H9 (cell line): ENCODE data around the gene USP7. TPM values are rescaled to one million over a fixed set of nuclear protein-coding genes. Genes with fewer than 3 reads are reported as not detected.

Source experiments
- DNase-seq: peaks from one replicate; pipeline ENCODE4 v3.0.0-alpha.2; 2017
- H2AFZ ChIP-seq: one replicate; pipeline ENCODE4 v1.6.1; 2013; ENCODE audit warnings: mild to moderate bottlenecking, low read length, control low read depth, moderate library complexity
- H2AK5ac ChIP-seq: 2 replicates; pipeline ENCODE4 v1.6.1; 2013; ENCODE audit warnings: low read length, control low read depth, mixed read lengths; ENCODE audit not compliant: insufficient read length
- H2BK120ac ChIP-seq: one replicate; pipeline ENCODE4 v1.6.1; 2013; ENCODE audit warnings: low read depth, mild to moderate bottlenecking, low read length, control low read depth, inconsistent platforms; ENCODE audit not compliant: poor library complexity, severe bottlenecking
- H2BK12ac ChIP-seq: 2 replicates; pipeline ENCODE4 v1.6.1; 2013; ENCODE audit warnings: low read length, control low read depth, mixed read lengths, low read depth; ENCODE audit not compliant: insufficient read length
- H2BK15ac ChIP-seq: 2 replicates; pipeline ENCODE4 v1.6.1; 2013; ENCODE audit warnings: low read depth, low read length, control low read depth
- H2BK20ac ChIP-seq: one replicate; pipeline ENCODE4 v1.6.1; 2013; ENCODE audit warnings: low read depth, mild to moderate bottlenecking, low read length, control low read depth, inconsistent platforms; ENCODE audit not compliant: poor library complexity, severe bottlenecking
- H2BK5ac ChIP-seq: 2 replicates; pipeline ENCODE4 v1.6.1; 2013; ENCODE audit warnings: low read length, control low read depth, mixed read lengths; ENCODE audit not compliant: insufficient read length
- H3K14ac ChIP-seq: 2 replicates; pipeline ENCODE4 v1.6.1; 2013; ENCODE audit warnings: low read length, control low read depth; ENCODE audit not compliant: insufficient read depth
- H3K18ac ChIP-seq: 2 replicates; pipeline ENCODE4 v1.6.1; 2013; ENCODE audit warnings: low read depth, mild to moderate bottlenecking, mixed read lengths, low read length, control low read depth; ENCODE audit not compliant: insufficient read length
- H3K23ac ChIP-seq: 2 replicates; pipeline ENCODE4 v1.6.1; 2013; ENCODE audit warnings: low read length, control low read depth, mixed read lengths, low read depth; ENCODE audit not compliant: insufficient read length
- H3K23me2 ChIP-seq: 2 replicates; pipeline ENCODE4 v1.6.1; 2013; ENCODE audit warnings: low read depth, mild to moderate bottlenecking, mixed read lengths, low read length, control low read depth; ENCODE audit not compliant: insufficient read length, poor library complexity, severe bottlenecking
- H3K27ac ChIP-seq: 2 replicates; pipeline ENCODE4 v1.5.1; 2013; ENCODE audit warnings: low read length, control low read depth, mixed read lengths, low read depth; ENCODE audit not compliant: insufficient read length
- H3K27me3 ChIP-seq: 2 replicates; pipeline ENCODE4 v1.6.1; 2013; ENCODE audit warnings: low read length, control low read depth, inconsistent platforms; ENCODE audit not compliant: insufficient read depth
- H3K4ac ChIP-seq: 2 replicates; pipeline ENCODE4 v1.6.1; 2013; ENCODE audit warnings: low read depth, mild to moderate bottlenecking, control low read depth, inconsistent platforms, low read length, moderate library complexity
- H3K4me1 ChIP-seq: 2 replicates; pipeline ENCODE4 v1.6.1; 2013; ENCODE audit warnings: low read length, control low read depth, inconsistent platforms; ENCODE audit not compliant: insufficient read depth
- H3K4me2 ChIP-seq: 2 replicates; pipeline ENCODE4 v1.6.1; 2013; ENCODE audit warnings: low read length, control low read depth, mixed read lengths; ENCODE audit not compliant: insufficient read length, insufficient read depth
- H3K56ac ChIP-seq: 2 replicates; pipeline ENCODE4 v1.6.1; 2013; ENCODE audit warnings: low read depth, mild to moderate bottlenecking, mixed read lengths, low read length, control low read depth; ENCODE audit not compliant: insufficient read length
- H3K79me1 ChIP-seq: 2 replicates; pipeline ENCODE4 v1.6.1; 2013; ENCODE audit warnings: low read depth, mild to moderate bottlenecking, moderate library complexity, low read length, control low read depth, inconsistent platforms; ENCODE audit not compliant: insufficient read depth, poor library complexity, severe bottlenecking
- H3K79me2 ChIP-seq: 2 replicates; pipeline ENCODE4 v1.6.1; 2013; ENCODE audit warnings: low read length, control low read depth, inconsistent platforms; ENCODE audit not compliant: insufficient read depth
- H3K9ac ChIP-seq: 2 replicates; pipeline ENCODE4 v1.6.1; 2013; ENCODE audit warnings: low read length, control low read depth, mixed read lengths; ENCODE audit not compliant: insufficient read length; ENCODE audit errors: extremely low read depth
- H3K9me3 ChIP-seq: one replicate; pipeline ENCODE4 v1.6.1; 2013; ENCODE audit warnings: low read depth, low read length, inconsistent platforms; ENCODE audit not compliant: control insufficient read depth
- H3T11ph ChIP-seq: one replicate; pipeline ENCODE4 v1.6.1; 2013; ENCODE audit warnings: mild to moderate bottlenecking, low read length, control low read depth, inconsistent platforms
- H4K20me1 ChIP-seq: one replicate; pipeline ENCODE4 v1.6.1; 2013; ENCODE audit not compliant: control insufficient read depth, insufficient read length, insufficient read depth
- H4K5ac ChIP-seq: 2 replicates; pipeline ENCODE4 v1.6.1; 2013; ENCODE audit warnings: low read depth, mild to moderate bottlenecking, mixed read lengths, low read length, control low read depth; ENCODE audit not compliant: insufficient read length
- H4K8ac ChIP-seq: replicated peaks from 2 replicates; pipeline ENCODE4 v1.6.1; 2013; ENCODE audit warnings: low read length, control low read depth, mixed read lengths, low read depth; ENCODE audit not compliant: insufficient read length
- H4K91ac ChIP-seq: 2 replicates; pipeline ENCODE4 v1.6.1; 2013; ENCODE audit warnings: low read depth, mild to moderate bottlenecking, moderate library complexity, mixed read lengths, low read length, control low read depth; ENCODE audit not compliant: insufficient read length
- H3K27ac Mint-ChIP-seq, 3 experiments: 2 replicates in 2 of 3; 3 replicates in 1 of 3; pipeline ENCODE4 v1.8.0; 2020 to 2021; ENCODE audit warnings: mixed read lengths in 3 of 3, mild to moderate bottlenecking in 1 of 3, moderate library complexity in 1 of 3
- H3K27me3 Mint-ChIP-seq: 2 replicates; pipeline ENCODE4 v1.8.0; 2021; ENCODE audit warnings: low read depth, mild to moderate bottlenecking, moderate library complexity, mixed read lengths
- H3K36me3 Mint-ChIP-seq, 3 experiments: 2 replicates in 2 of 3; 3 replicates in 1 of 3; pipeline ENCODE4 v1.8.0; 2020 to 2021; ENCODE audit warnings: low read depth in 3 of 3, mixed read lengths in 3 of 3; ENCODE audit not compliant: insufficient read depth in 1 of 3
- H3K4me1 Mint-ChIP-seq, 2 experiments: 2 replicates each; pipeline ENCODE4 v1.8.0; 2020; ENCODE audit warnings: mixed read lengths in 2 of 2
- H3K4me3 Mint-ChIP-seq, 2 experiments: 2 replicates in 1 of 2; 3 replicates in 1 of 2; pipeline ENCODE4 v1.8.0; 2020 to 2021; ENCODE audit warnings: mild to moderate bottlenecking in 2 of 2, mixed read lengths in 2 of 2, moderate library complexity in 1 of 2
- H3K9me3 Mint-ChIP-seq, 2 experiments: 2 replicates in 1 of 2; 3 replicates in 1 of 2; pipeline ENCODE4 v1.8.0; 2020; ENCODE audit warnings: mild to moderate bottlenecking in 2 of 2, mixed read lengths in 2 of 2, moderate library complexity in 1 of 2
- WGBS: extraction: QIAGEN DNeasy Blood & Tissue Kit; methylation state at CpG from one replicate; pipeline ENCODE4 v1.1.7; 2013; ENCODE audit warnings: missing lambda C conversion rate, low lambda C conversion rate, mixed read lengths; ENCODE audit not compliant: insufficient read length; ENCODE audit errors: extremely low coverage; 5-methylcytosine and 5-hydroxymethylcytosine counted together
- total RNA-seq: library from RNA; stranded (reverse); gene quantifications from 2 replicates; pipeline ENCODE4 v1.2.1, GENCODE V29; 2021
- TF ChIP-seq, protein P1 (sequence below): fragments of 200-600 bp; sonication (generic); conservative IDR thresholded peaks from 3 replicates; pipeline ENCODE4 v1.8.0; 2021; ENCODE audit warnings: antibody characterized with exemption, mild to moderate bottlenecking

USP7 gene
- total RNA-seq, 1 experiment from 2014 or later, result 192 TPM

DNA sequence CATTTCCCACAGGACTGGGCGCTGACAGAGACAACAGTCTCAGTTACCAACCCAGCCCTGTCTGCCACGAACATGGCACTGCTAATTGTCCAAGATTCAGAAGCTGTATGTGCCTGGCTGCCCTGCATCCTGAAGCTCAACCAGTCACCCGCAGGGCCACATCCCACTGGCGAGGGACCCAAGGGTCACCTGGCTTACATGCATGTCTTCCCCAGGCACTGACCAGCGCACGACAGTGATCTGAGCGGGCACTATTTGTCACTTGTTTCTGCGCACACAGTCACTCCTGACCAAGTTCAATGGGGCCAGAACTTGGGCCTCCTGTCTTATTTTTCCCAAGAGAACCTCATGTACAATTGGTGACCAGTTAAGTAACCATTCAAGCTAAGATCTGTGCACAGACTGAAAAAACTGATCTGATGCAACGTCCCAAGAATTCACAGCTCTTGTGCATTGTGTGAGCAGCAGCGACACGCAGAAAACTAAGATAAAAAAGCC lies 13.1 kb downstream of the USP7 start:
- Histone ChIP-seq H2AFZ (no peak overlapping the region), H3K14ac (peak overlapping the region; percentile 77; the same call in 1 of the 2 replicates), H3K23ac (no peak overlapping the region), H2AK5ac (no peak overlapping the region), H3K23me2 (no peaks in the 10 kb centered on the region), H3K9me3 (no peaks in the 10 kb centered on the region), H2BK12ac (no peak overlapping the region), H4K20me1 (no peaks in the 10 kb centered on the region), H3K27me3 (no peaks in the 10 kb centered on the region), H3K4me2 (no peak overlapping the region), H4K91ac (no peak overlapping the region), H2BK120ac (no peak overlapping the region), H3K18ac (no peak overlapping the region), H3K27ac (no peak overlapping the region), H2BK20ac (no peak overlapping the region), H3T11ph (no peak overlapping the region), H2BK15ac (no peak overlapping the region), H3K79me2 (peaks cover 88% of the 10 kb centered on the region), H3K4ac (no peak overlapping the region), H3K79me1 (peaks cover 6% of the 10 kb centered on the region), H3K56ac (no peak overlapping the region), H4K5ac (no peak overlapping the region), H4K8ac (no peak overlapping the region), H3K9ac (peak overlapping the region; percentile 30), H3K4me1 (peaks cover 19% of the 10 kb centered on the region), H2BK5ac (no peak overlapping the region)
- TF ChIP-seq, protein P1, sequence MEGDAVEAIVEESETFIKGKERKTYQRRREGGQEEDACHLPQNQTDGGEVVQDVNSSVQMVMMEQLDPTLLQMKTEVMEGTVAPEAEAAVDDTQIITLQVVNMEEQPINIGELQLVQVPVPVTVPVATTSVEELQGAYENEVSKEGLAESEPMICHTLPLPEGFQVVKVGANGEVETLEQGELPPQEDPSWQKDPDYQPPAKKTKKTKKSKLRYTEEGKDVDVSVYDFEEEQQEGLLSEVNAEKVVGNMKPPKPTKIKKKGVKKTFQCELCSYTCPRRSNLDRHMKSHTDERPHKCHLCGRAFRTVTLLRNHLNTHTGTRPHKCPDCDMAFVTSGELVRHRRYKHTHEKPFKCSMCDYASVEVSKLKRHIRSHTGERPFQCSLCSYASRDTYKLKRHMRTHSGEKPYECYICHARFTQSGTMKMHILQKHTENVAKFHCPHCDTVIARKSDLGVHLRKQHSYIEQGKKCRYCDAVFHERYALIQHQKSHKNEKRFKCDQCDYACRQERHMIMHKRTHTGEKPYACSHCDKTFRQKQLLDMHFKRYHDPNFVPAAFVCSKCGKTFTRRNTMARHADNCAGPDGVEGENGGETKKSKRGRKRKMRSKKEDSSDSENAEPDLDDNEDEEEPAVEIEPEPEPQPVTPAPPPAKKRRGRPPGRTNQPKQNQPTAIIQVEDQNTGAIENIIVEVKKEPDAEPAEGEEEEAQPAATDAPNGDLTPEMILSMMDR, result no peak
- Mint-ChIP-seq H3K27me3 (no peaks in the 10 kb centered on the region), H3K4me3 (no peak overlapping the region), H3K9me3 (no peaks in the 10 kb centered on the region), H3K27ac (peak overlapping the region; percentile 9 to 84 (median 28); a peak in 5 of 7 replicates), H3K4me1 (peaks cover 64 to 65% of the 10 kb centered on the region in 2 experiments), H3K36me3 (no peaks in the 10 kb centered on the region)
- WGBS, result no CpG with 5 or more reads among the region's 11 CpGs
- no peak for DNase-seq
